ENCODE data around the gene PEMT. TPM values are rescaled to one million over a fixed set of nuclear protein-coding genes. Genes with fewer than 3 reads are reported as not detected.

PEMT gene
- total RNA-seq, 2 experiments from 2014 or later = 51.7 to 53.2 TPM

GRCh38 chr17:17568772-17569195 lies 22.7 kb downstream of the PEMT start:
- ChIA-PET POLR2A (no interaction called here), CTCF (interaction anchor here (0.6 to 3.2 kb wide), 19 partner anchors 11 to 490 kb away, joined by 3 to 31 read pairs (median 4); partner anchors contain the start of gene RASD1)
- DNase-seq (peak; percentile 77), ATAC-seq (peak; percentile 65)
- Mint-ChIP-seq H3K27me3 (no peaks in the 10 kb centered on the region), H3K4me1 (ENCODE audit: low read depth) (no peaks in the 10 kb centered on the region), H3K36me3 (ENCODE audit: low read depth) (no peaks in the 10 kb centered on the region), H3K9me3 (no peaks in the 10 kb centered on the region), H3K27ac (no peak overlapping the region), H3K4me3 (no peak overlapping the region)
- TF ChIP-seq CTCF (IDR thresholded peaks at IDR 0.05) = peak; percentile 76
- intact Hi-C loops (cut with micrococcal nuclease) = loop anchor here (5.0 kb wide), 1 partner anchor 71 kb away; the partner anchor contains the start of gene RASD1

GRCh38 chr17:17567631-17568030 lies 23.9 kb downstream of the PEMT start:
- ChIA-PET CTCF (interaction anchor here (1.0 to 3.2 kb wide), 8 partner anchors 13 to 213 kb away, joined by 4 to 31 read pairs (median 6); partner anchors contain the start of gene RASD1), POLR2A (no interaction called here)
- ATAC-seq = no peak
- TF ChIP-seq CTCF (IDR thresholded peaks at IDR 0.05) = no peak
- H3K4me1 Mint-ChIP-seq (ENCODE audit: low read depth) = no peaks in the 10 kb centered on the region
- no peaks in the 10 kb centered on the region for H3K27me3 Mint-ChIP-seq
- H3K27ac Mint-ChIP-seq = no peak overlapping the region
- intact Hi-C loops (cut with micrococcal nuclease) = loop anchor here (5.0 kb wide), 1 partner anchor 70 kb away; the partner anchor contains the start of gene RASD1
- H3K9me3 Mint-ChIP-seq = no peaks in the 10 kb centered on the region
- H3K4me3 Mint-ChIP-seq = no peak overlapping the region
- DNase-seq = no peak
- no peaks in the 10 kb centered on the region for H3K36me3 Mint-ChIP-seq (ENCODE audit: low read depth)

DNA sequence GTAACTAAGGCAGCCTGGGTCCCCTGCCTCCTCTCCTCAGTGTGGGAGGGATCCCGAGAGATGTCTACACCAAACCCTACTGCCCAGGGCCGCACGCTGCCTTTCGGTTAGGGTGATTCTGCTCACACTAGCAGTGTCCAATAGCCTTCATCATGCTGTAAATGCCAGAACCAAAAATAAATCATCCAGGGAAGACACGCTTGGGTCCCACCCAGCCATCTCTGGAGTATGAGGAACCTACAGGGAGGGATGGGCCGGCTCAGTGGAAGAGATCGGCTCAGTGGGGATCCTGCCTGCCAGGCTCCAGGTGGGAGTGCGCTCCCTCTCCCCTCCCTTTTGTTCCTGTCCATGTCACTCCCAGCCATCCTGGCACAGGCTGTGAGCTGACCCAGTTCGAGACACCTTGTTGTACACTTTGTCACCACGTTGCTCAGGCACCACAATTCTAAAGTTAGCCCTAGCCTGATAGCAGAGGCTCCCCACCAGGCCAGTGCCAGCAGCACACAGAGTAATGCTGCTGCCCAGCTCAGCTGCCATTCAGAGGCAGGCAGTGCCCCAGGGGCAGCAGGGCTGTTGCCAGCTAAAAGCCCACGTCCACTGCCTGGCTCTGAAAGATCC lies 24.5 kb downstream of the PEMT start:
- Mint-ChIP-seq H3K36me3 (ENCODE audit: low read depth) (no peaks in the 10 kb centered on the region), H3K27me3 (no peaks in the 10 kb centered on the region), H3K9me3 (no peaks in the 10 kb centered on the region), H3K4me3 (no peak overlapping the region), H3K27ac (no peak overlapping the region), H3K4me1 (ENCODE audit: low read depth) (no peaks in the 10 kb centered on the region)
- ChIA-PET CTCF (interaction anchor here (2.9 to 3.2 kb wide), 3 partner anchors 23 to 75 kb away, joined by 10 to 31 read pairs (median 10); partner anchors contain the start of gene RASD1), POLR2A (no interaction called here)
- DNase-seq (no peak), ATAC-seq (no peak)
- intact Hi-C loops (cut with micrococcal nuclease) = loop anchor here (5.0 kb wide), 1 partner anchor 70 kb away; the partner anchor contains the start of gene RASD1
- no peak for TF ChIP-seq CTCF (IDR thresholded peaks at IDR 0.05)

DNA sequence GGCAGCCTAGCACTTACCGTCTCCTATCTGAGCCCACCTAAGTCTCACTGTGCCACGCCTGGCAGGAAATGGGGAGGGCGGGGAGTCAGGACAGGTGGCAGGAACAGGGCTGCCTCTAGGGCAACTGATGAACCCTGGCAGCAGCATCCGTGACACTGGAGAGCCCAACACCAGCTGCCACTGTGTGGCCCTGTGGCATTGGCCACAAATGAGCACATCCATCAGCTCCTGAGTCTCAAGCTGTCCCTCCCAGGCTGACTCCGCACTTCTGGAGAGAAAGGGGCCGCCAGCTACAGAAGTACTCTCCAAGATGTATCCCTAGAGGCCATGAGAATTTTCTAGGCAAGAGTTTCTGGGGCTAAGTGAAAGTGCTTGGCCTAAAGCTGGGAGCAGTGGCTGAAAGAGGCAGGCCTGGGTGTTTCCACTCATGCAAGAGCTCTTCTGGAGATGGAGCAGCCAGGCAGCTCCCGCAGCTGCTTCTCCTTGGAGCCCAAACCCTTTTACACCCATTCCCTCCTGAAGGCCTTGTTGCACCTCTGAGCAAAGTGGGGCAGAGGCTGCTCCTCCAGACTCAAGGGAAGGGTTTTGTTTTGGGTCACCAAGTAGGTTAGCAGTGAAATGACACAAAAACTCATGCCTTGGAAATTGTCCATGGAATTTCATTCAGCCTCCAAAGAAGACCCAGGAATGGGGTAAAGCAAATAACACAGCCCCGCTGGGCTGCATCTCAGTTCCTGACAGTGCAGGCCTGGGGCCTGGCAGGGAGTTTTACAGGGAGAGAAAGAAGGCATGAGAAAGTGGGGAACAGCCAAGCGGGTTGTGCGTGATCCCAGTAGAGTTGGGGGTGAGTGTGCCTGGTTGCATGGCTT lies 25.8 kb downstream of the PEMT start:
- POLR2A ChIA-PET = interaction anchor here (1.1 kb wide), 1 partner anchor 35 kb away, joined by 3 read pairs; no protein-coding TSS in a partner anchor
- DNase-seq (no peak), ATAC-seq (no peak)
- CTCF ChIA-PET = interaction anchor here (1.0 to 1.3 kb wide), 2 partner anchors 68 to 70 kb away, joined by 3 to 4 read pairs; partner anchors contain the start of gene RASD1
- H3K27me3 Mint-ChIP-seq = no peaks in the 10 kb centered on the region
- no peaks in the 10 kb centered on the region for H3K9me3 Mint-ChIP-seq
- intact Hi-C loops (cut with micrococcal nuclease) = loop anchor here (5.0 kb wide), 1 partner anchor 68 kb away; the partner anchor contains the start of gene RASD1
- no peaks in the 10 kb centered on the region for H3K36me3 Mint-ChIP-seq (ENCODE audit: low read depth)
- no peak overlapping the region for H3K4me3 Mint-ChIP-seq
- H3K4me1 Mint-ChIP-seq (ENCODE audit: low read depth) = no peaks in the 10 kb centered on the region
- TF ChIP-seq CTCF (IDR thresholded peaks at IDR 0.05) = no peak
- H3K27ac Mint-ChIP-seq = no peak overlapping the region
